Measurements from ENCODE around the gene SEM1. TPM values are rescaled to one million over a fixed set of nuclear protein-coding genes. Genes with fewer than 3 reads are reported as not detected.

The SEM1 gene
- total and polyA plus RNA-seq, 7 experiments from 2014 or later = 15.4 to 102 (median 42.5) TPM

DNA sequence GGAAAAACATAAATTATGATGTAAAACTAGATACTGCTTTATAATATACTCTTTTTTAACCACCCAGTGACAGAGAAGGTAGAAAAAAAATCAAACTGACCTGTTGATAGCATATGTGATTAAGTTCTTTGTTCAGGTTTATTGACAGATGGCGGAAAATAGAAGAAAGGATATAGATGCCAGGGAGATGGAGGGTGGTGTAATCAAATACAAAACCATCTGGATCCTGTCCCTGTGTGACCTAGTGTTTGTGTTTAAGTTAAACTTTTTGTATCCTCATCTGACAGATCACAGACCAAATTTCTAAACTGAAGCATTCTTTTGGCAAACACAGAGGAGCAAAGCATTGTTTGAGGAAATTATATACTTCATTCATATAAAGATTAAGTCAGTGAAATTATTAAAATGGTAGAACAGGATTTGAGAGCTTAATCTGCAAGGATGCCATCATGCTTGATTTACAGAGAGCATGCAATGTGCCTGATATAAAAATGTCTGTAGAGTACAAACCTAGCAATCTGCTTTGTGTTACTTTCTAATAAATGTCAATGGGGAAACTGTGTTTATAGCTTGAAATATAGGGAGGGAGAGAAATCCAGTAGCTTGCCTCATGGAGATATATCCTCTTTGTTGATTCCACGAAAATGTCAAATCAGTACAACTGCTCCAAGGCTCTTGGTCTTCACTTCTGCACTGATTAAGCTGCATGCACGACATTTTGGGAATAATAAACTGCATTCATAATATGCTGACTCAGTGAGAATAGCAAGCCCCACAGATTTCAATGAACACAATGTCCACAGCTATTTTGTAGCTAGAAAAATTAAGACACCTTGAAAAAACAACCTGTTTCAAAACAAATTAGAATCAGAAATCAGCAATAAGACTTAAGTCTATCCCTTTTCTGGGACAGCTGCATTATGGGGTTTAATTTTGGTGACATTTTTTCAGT, 39.0 kb downstream of the SEM1 start:
- Mint-ChIP-seq H3K9me3 (no peaks in the 10 kb centered on the region), H3K4me3 (no peak overlapping the region), H3K27me3 (no peaks in the 10 kb centered on the region), H3K36me3 (peaks cover 5 to 56% (median 45%) of the 10 kb centered on the region in 5 donors), H3K4me1 (peaks cover 0 to 7% (median 0%) of the 10 kb centered on the region in 7 donors), H3K27ac (no peak overlapping the region)
- H3K27ac ChIP-seq (ENCODE audit: low read depth, low read length) = no peak overlapping the region
- intact Hi-C loops (cut with micrococcal nuclease) = no loop called here
- no peak for DNase-seq
- ATAC-seq = no peak
- H3K36me3 ChIP-seq (ENCODE audit: control insufficient read depth in 2 of 3, insufficient read depth in 3 of 3, low read length in 3 of 3) = peaks cover 0 to 5% (median 0%) of the 10 kb centered on the region in 3 experiments
- no peak overlapping the region for H3K4me3 ChIP-seq (ENCODE audit: low read length)
- no peaks in the 10 kb centered on the region for H3K9me3 ChIP-seq (ENCODE audit: control insufficient read depth in 2 of 3, low read length in 3 of 3)
- no peaks in the 10 kb centered on the region for H3K4me1 ChIP-seq (ENCODE audit: control insufficient read depth in 2 of 2, insufficient read depth in 2 of 2, low read length in 2 of 2)
- ChIA-PET CTCF (no interaction called here), POLR2A (no interaction called here)
- H3K27me3 ChIP-seq (ENCODE audit: control insufficient read depth in 2 of 2, insufficient read depth in 2 of 2, low read length in 2 of 2) = no peaks in the 10 kb centered on the region

DNA sequence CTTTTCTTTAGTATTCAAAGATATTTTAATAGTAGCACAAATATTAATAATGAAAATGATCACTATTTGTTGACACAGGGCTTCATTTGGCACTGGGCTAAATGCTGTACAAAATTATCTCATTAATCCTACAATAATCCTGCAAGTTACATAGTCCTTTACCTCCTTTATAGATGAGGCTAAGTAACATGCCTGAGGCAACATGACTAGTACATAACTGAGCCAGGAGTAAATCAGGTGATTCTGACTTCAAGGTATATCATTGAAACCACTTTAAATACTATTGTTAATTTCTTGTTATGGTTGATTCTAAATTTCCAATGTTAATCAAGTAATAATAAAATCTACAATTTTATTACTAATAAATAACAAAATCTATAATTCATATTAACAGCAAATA, 39.8 kb downstream of the SEM1 start:
- Histone ChIP-seq H3K27me3 (ENCODE audit: control insufficient read depth in 2 of 2, insufficient read depth in 2 of 2, low read length in 2 of 2) (no peaks in the 10 kb centered on the region), H3K27ac (ENCODE audit: low read depth, low read length) (no peak overlapping the region), H3K9me3 (ENCODE audit: control insufficient read depth in 2 of 3, low read length in 3 of 3) (no peaks in the 10 kb centered on the region), H3K4me3 (ENCODE audit: low read length) (no peak overlapping the region), H3K36me3 (ENCODE audit: control insufficient read depth in 2 of 3, insufficient read depth in 3 of 3, low read length in 3 of 3) (peaks cover 0 to 5% (median 0%) of the 10 kb centered on the region in 3 experiments), H3K4me1 (ENCODE audit: control insufficient read depth in 2 of 2, insufficient read depth in 2 of 2, low read length in 2 of 2) (no peaks in the 10 kb centered on the region)
- no peak overlapping the region for H3K4me3 Mint-ChIP-seq
- DNase-seq = no peak
- ATAC-seq = no peak
- H3K9me3 Mint-ChIP-seq = no peaks in the 10 kb centered on the region
- H3K36me3 Mint-ChIP-seq = peaks cover 5 to 56% (median 45%) of the 10 kb centered on the region in 5 donors
- ChIA-PET CTCF (no interaction called here), POLR2A (no interaction called here)
- peaks cover 0 to 11% (median 4%) of the 10 kb centered on the region in 7 donors for H3K4me1 Mint-ChIP-seq
- H3K27ac Mint-ChIP-seq = no peak overlapping the region
- intact Hi-C loops (cut with micrococcal nuclease) = no loop called here
- no peaks in the 10 kb centered on the region for H3K27me3 Mint-ChIP-seq

DNA sequence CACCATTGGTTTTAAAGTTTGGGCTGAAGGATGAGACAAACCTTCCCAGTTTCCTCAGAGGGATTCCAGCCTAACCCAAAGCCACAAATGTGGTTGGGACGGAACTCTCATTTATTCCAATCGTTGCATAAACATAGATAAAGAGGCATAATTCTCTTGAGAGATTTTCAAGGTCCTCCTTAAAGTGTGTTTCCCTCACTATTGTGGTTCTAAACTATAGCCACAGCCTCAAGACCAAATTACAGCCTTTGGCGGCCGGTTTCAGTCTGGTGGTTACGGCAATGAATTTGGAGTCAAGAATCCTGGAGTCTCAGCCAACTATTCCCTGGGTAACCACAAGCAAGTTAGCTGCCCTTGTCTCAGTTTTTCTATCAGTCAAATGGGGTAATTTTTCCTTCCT, 42.6 kb downstream of the SEM1 start:
- H3K9me3 ChIP-seq (ENCODE audit: control insufficient read depth in 2 of 3, low read length in 3 of 3) = no peaks in the 10 kb centered on the region
- no peak overlapping the region for H3K27ac Mint-ChIP-seq
- ATAC-seq (no peak), DNase-seq (no peak)
- POLR2A ChIA-PET = no interaction called here
- no peaks in the 10 kb centered on the region for H3K27me3 Mint-ChIP-seq
- H3K27ac ChIP-seq (ENCODE audit: low read depth, low read length) = no peak overlapping the region
- peaks cover 0 to 2% (median 0%) of the 10 kb centered on the region in 11 donors for H3K9me3 Mint-ChIP-seq
- intact Hi-C loops (cut with micrococcal nuclease) = no loop called here
- no peak overlapping the region for H3K4me3 Mint-ChIP-seq
- H3K4me1 Mint-ChIP-seq = peaks cover 7 to 31% (median 24%) of the 10 kb centered on the region in 7 donors
- H3K4me1 ChIP-seq (ENCODE audit: control insufficient read depth in 2 of 2, insufficient read depth in 2 of 2, low read length in 2 of 2) = no peaks in the 10 kb centered on the region
- no peaks in the 10 kb centered on the region for H3K27me3 ChIP-seq (ENCODE audit: control insufficient read depth in 2 of 2, insufficient read depth in 2 of 2, low read length in 2 of 2)
- CTCF ChIA-PET = no interaction called here
- H3K4me3 ChIP-seq (ENCODE audit: low read length) = no peak overlapping the region
- H3K36me3 Mint-ChIP-seq = peaks cover 2 to 45% (median 28%) of the 10 kb centered on the region in 5 donors
- peaks cover 0 to 5% (median 0%) of the 10 kb centered on the region in 3 experiments for H3K36me3 ChIP-seq (ENCODE audit: control insufficient read depth in 2 of 3, insufficient read depth in 3 of 3, low read length in 3 of 3)

DNA sequence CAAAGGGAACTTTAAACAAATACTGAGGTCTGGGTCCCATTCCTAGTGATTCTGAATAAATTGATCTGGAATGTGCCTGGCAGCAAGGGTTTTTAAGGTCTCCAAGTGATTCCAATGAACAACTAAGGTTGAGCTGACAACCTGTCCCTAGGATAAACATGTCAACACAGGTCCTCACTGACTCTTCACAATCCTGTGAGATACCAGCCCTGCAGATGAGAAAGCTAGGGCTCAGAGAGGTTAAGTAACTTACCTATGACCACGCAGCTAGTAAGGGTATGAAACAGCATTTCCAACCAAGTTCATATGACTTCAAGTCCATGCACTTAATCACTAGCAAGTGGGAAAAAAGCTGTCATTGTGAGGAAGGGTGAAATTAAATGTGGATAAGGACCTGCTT, 44.0 kb downstream of the SEM1 start:
- Histone ChIP-seq H3K4me3 (ENCODE audit: low read length) (no peak overlapping the region), H3K27ac (ENCODE audit: low read depth, low read length) (no peak overlapping the region), H3K4me1 (ENCODE audit: control insufficient read depth in 2 of 2, insufficient read depth in 2 of 2, low read length in 2 of 2) (no peaks in the 10 kb centered on the region), H3K9me3 (ENCODE audit: control insufficient read depth in 2 of 3, low read length in 3 of 3) (no peaks in the 10 kb centered on the region), H3K27me3 (ENCODE audit: control insufficient read depth in 2 of 2, insufficient read depth in 2 of 2, low read length in 2 of 2) (no peaks in the 10 kb centered on the region), H3K36me3 (ENCODE audit: control insufficient read depth in 2 of 3, insufficient read depth in 3 of 3, low read length in 3 of 3) (peaks cover 0 to 5% (median 0%) of the 10 kb centered on the region in 3 experiments)
- H3K27ac Mint-ChIP-seq = peak overlapping the region in 1 of 9 donors; percentile 10
- H3K9me3 Mint-ChIP-seq = peaks cover 0 to 3% (median 0%) of the 10 kb centered on the region in 11 donors
- H3K36me3 Mint-ChIP-seq = peaks cover 2 to 34% (median 17%) of the 10 kb centered on the region in 5 donors
- no peaks in the 10 kb centered on the region for H3K27me3 Mint-ChIP-seq
- intact Hi-C loops (cut with micrococcal nuclease) = no loop called here
- H3K4me1 Mint-ChIP-seq = peaks cover 7 to 31% (median 24%) of the 10 kb centered on the region in 7 donors
- DNase-seq (no peak), ATAC-seq (no peak)
- POLR2A ChIA-PET = no interaction called here
- CTCF ChIA-PET = no interaction called here
- no peak overlapping the region for H3K4me3 Mint-ChIP-seq

DNA sequence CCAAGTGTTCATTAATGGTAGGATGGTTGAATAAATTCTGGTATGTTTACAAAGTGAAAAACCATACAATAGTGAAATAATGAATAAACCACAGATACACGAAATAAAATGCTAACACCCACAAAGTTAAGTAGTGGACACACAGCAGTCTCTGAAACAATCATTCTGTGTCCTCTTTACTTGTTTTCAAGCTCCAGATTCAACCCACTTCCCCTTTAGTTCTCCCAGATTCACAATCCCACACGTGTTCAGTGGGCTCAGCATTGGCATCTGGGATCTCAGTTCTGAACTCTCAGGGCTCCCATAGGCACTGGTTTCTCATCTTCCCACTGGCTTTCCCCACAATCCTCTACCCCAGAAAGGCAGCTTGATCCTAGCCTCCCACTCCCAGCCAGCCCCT, 44.9 kb downstream of the SEM1 start:
- no peaks in the 10 kb centered on the region for H3K9me3 ChIP-seq (ENCODE audit: control insufficient read depth in 2 of 3, low read length in 3 of 3)
- H3K27me3 ChIP-seq (ENCODE audit: control insufficient read depth in 2 of 2, insufficient read depth in 2 of 2, low read length in 2 of 2) = no peaks in the 10 kb centered on the region
- ChIA-PET POLR2A (no interaction called here), CTCF (no interaction called here)
- H3K4me1 Mint-ChIP-seq = peaks cover 7 to 31% (median 24%) of the 10 kb centered on the region in 7 donors
- H3K27ac Mint-ChIP-seq = peak overlapping the region in 1 of 9 donors; percentile 29
- peaks cover 0 to 5% (median 0%) of the 10 kb centered on the region in 3 experiments for H3K36me3 ChIP-seq (ENCODE audit: control insufficient read depth in 2 of 3, insufficient read depth in 3 of 3, low read length in 3 of 3)
- H3K4me3 ChIP-seq (ENCODE audit: low read length) = no peak overlapping the region
- H3K4me3 Mint-ChIP-seq = no peak overlapping the region
- H3K27ac ChIP-seq (ENCODE audit: low read depth, low read length) = no peak overlapping the region
- no peak for ATAC-seq
- no peaks in the 10 kb centered on the region for H3K27me3 Mint-ChIP-seq
- intact Hi-C loops (cut with micrococcal nuclease) = no loop called here
- no peak for DNase-seq
- peaks cover 0 to 3% (median 0%) of the 10 kb centered on the region in 11 donors for H3K9me3 Mint-ChIP-seq
- H3K36me3 Mint-ChIP-seq = peaks cover 2 to 29% (median 14%) of the 10 kb centered on the region in 5 donors
- no peaks in the 10 kb centered on the region for H3K4me1 ChIP-seq (ENCODE audit: control insufficient read depth in 2 of 2, insufficient read depth in 2 of 2, low read length in 2 of 2)

DNA sequence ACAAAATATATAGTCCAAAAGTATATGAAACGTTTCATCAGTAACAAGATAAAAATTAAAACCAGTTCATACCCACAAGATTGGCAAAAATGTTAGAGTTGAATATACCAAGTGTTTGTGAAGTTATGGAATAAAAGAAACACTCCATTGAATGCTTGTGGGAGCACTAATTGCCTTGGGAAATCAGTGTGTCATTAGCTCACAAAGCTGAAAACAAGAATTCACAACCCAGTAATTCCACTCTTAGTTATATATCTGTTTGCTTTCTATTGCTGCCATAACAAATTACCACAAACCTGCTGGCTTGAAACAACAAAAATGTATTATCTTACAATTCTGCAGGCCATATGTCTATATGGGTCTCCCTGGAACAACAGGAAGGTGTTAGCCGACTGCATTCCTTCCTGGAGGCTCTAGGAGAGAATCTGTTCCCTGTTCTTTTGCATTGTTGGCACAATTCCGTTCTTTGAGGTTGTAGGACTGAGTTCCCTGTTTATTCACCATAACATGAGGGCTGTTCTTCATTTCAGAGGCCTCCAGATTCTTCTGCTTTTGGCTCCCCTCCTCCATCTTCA, 45.7 kb downstream of the SEM1 start:
- ATAC-seq = no peak
- Mint-ChIP-seq H3K36me3 (peaks cover 2 to 29% (median 14%) of the 10 kb centered on the region in 5 donors), H3K4me3 (no peak overlapping the region), H3K27me3 (no peaks in the 10 kb centered on the region), H3K9me3 (peaks cover 0 to 3% (median 0%) of the 10 kb centered on the region in 11 donors), H3K4me1 (peaks cover 7 to 36% (median 24%) of the 10 kb centered on the region in 7 donors), H3K27ac (peak overlapping the region in 4 of 9 donors; percentile 1 to 78 (median 32))
- ChIA-PET CTCF (no interaction called here), POLR2A (no interaction called here)
- Histone ChIP-seq H3K36me3 (ENCODE audit: control insufficient read depth in 2 of 3, insufficient read depth in 3 of 3, low read length in 3 of 3) (peaks cover 0 to 5% (median 0%) of the 10 kb centered on the region in 3 experiments), H3K27me3 (ENCODE audit: control insufficient read depth in 2 of 2, insufficient read depth in 2 of 2, low read length in 2 of 2) (no peaks in the 10 kb centered on the region), H3K4me3 (ENCODE audit: low read length) (no peak overlapping the region), H3K27ac (ENCODE audit: low read depth, low read length) (no peak overlapping the region), H3K4me1 (ENCODE audit: control insufficient read depth in 2 of 2, insufficient read depth in 2 of 2, low read length in 2 of 2) (no peaks in the 10 kb centered on the region), H3K9me3 (ENCODE audit: control insufficient read depth in 2 of 3, low read length in 3 of 3) (no peaks in the 10 kb centered on the region)
- intact Hi-C loops (cut with micrococcal nuclease) = no loop called here
- DNase-seq = no peak
